Gastrocnemius medialis (tissue), 4 donors: Measurements from ENCODE around the gene DNM3.

Experiments
- POLR2A ChIP-seq, 2 donors: fragments of 450-650 bp; IDR thresholded peaks; one replicate each; pipeline ENCODE4 v1.6.1; 2017; ENCODE audit warnings: antibody characterized with exemption in 2 of 2, mild to moderate bottlenecking in 2 of 2, moderate library complexity in 2 of 2
- TF ChIP-seq, protein P1 (sequence below), 5 experiments: fragments of 450-650 bp in 3 of 5; fragments of 200-600 bp in 2 of 5; sonication (generic) in 2 of 5; IDR thresholded peaks in 4 of 5; conservative IDR thresholded peaks in 1 of 5; 1 replicate in 4 of 5; 2 replicates in 1 of 5; pipeline ENCODE4 v1.5.1; 2016 to 2019; ENCODE audit warnings: antibody characterized with exemption in 5 of 5, mild to moderate bottlenecking in 3 of 5, moderate library complexity in 3 of 5

DNA sequence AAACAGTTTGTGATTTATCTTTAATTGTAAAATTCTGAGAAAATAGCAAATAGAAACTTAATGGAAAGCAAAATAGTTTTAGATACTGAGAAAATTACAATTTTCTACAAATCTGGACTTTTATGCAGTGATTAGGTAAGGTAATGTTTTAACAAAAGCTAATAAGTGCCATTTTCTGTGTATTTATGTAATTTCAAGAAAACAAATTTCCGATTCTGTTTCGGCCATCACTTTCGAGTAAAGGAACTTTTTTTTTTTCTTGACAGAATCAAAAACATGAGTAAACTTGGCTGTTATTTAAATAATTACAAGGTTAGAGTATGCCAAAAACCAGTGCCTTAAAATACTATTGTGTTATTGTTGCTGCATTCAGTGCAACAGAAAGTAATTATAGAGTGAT lies 298.8 kb downstream of the DNM3 start:
- TF ChIP-seq, protein P1, sequence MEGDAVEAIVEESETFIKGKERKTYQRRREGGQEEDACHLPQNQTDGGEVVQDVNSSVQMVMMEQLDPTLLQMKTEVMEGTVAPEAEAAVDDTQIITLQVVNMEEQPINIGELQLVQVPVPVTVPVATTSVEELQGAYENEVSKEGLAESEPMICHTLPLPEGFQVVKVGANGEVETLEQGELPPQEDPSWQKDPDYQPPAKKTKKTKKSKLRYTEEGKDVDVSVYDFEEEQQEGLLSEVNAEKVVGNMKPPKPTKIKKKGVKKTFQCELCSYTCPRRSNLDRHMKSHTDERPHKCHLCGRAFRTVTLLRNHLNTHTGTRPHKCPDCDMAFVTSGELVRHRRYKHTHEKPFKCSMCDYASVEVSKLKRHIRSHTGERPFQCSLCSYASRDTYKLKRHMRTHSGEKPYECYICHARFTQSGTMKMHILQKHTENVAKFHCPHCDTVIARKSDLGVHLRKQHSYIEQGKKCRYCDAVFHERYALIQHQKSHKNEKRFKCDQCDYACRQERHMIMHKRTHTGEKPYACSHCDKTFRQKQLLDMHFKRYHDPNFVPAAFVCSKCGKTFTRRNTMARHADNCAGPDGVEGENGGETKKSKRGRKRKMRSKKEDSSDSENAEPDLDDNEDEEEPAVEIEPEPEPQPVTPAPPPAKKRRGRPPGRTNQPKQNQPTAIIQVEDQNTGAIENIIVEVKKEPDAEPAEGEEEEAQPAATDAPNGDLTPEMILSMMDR (IDR thresholded peaks at IDR 0.05 in 4 of 5, conservative IDR thresholded peaks at IDR 0.05 in 1 of 5): no peak
- no peak for TF ChIP-seq POLR2A (IDR thresholded peaks at IDR 0.05)
